SW 1271 (cell line): ENCODE results near the gene COL13A1.

Experiments used
- DNase-seq, 2 experiments: peaks; one replicate each; lab custom pipeline; 2025; lab: John Stamatoyannopoulos, UW

Gene COL13A1

DNA sequence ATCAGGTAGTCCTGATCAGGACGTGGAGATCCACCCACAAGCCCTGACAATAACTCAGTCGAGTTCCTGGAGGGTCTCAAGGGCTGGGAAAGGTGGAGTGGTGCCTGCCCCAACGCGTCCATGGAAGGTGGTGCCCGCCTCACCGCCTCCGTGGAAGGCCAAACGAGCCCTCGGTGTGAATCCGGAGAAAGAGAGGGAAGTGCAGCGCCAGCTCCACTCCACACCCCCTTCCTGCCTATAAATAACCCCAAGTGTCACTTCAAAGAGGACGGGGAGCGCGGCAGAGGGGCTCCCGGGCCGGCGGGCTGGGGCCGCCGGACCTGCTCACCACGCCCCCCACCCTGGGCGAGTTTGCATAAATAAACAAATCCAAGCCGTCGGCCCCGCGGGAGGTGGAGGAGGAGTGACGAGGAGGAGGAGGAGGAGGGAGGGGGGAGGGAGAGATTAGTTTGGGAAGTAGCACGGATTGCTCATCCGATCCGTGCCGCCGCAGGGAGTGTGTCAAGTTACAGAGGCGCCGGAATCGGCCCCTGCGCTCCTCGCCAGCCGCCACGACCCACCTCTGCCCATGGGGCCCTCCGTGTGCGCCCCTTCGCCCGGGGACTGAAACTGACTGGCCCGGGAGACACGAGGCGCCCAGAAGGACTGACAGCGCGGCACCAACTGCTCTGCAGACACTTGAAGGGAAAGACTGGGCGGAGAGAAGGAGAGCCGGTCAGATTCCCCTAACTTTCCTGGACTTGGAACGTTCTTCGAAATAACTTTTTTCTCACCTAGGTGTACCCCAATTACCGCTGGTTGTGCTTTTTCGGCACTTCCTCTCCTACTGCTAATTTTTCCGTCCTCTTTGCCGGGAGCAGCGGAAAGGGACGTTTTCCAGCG, at the start of gene COL13A1:
Gene COL13A1 (plus strand): TSS at position 473 of the 882 bp plus-strand sequence. CDS start 518 bp downstream, outside the sequence.
- DNase-seq = no peak

- DNase-seq = no peak
These were observed 49.2 kb upstream of the COL13A1 start for GRCh38 chr10:69752479-69752878.

- no peak for DNase-seq
These were observed 45.4 kb upstream of the COL13A1 start for GRCh38 chr10:69756279-69756678.

- no peak for DNase-seq
These were observed 44.5 kb upstream of the COL13A1 start for GRCh38 chr10:69757206-69757552.

- DNase-seq = no peak
These were observed 44.0 kb upstream of the COL13A1 start for GRCh38 chr10:69757553-69758309.

DNA sequence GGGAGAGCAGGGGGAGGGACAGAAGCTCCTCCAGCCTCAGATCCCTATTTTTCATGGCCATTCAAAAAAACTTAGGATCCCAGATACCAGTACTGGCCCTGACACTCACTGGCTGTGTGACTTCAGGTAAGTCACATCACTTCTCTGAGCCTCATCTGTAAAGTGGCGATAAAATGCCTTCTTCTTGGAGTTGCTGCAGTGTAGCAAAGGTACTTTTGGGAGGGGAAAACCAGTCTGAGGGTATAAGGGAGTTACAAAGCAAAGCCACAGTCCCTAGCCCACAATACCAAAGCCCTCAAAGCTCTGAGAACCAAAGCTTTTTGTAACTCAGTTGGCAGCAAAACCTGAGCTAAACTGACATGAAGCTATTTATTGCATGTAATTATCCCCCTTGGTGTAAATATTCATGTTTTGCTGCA, 43.4 kb upstream of the COL13A1 start:
- no peak for DNase-seq

GRCh38 chr10:69759641-69760040, 42.1 kb upstream of the COL13A1 start:
- DNase-seq = no peak

- no peak for DNase-seq
These were observed 41.6 kb upstream of the COL13A1 start for GRCh38 chr10:69760072-69760471.

GRCh38 chr10:69761320-69761719, 40.4 kb upstream of the COL13A1 start:
- no peak for DNase-seq

GRCh38 chr10:69766161-69766910, 35.4 kb upstream of the COL13A1 start:
- no peak for DNase-seq

GRCh38 chr10:69767793-69768192, 33.9 kb upstream of the COL13A1 start:
- DNase-seq = no peak

- DNase-seq = no peak
These were observed 33.3 kb upstream of the COL13A1 start for GRCh38 chr10:69768386-69768785.

- DNase-seq = peak in 1 of 2 experiments; percentile 63
These were observed 32.2 kb upstream of the COL13A1 start for GRCh38 chr10:69769395-69769992.

DNA sequence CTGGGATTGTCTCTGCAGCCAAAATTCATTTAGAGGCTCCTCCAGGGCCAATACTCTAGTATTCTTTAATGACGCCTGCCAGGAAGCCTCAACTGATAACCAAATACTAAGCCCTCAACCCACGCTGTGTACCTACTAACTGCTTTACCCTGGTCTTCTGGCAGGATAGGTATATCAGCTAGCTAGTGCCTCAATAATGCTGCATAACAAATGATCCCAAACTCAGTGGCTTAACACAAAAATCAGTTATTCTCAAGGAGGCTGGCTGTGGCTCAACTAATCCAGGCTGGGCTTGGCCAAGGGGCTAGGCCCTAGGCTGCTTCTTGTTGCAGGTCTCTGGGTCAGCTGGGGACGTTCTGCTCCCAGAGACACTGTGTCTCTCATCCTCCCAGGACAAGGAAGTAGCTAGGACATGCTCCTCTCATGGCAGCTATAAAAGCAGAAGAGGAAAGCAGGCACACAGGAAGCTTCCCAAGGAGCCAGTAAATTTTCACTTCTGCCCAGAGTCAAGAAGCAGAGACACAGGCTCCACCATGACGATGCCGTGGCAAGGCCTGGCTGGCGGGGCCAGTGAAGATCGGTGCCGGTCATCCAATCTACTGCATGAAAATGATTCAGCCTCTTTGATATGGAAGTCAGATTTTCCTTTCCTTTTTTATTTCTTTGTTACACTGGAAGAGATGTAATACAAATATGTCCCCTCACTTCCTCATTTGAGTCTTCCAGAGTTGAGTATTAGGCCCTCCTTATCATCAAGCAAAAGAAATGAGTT, 28.6 kb upstream of the COL13A1 start:
- DNase-seq = no peak

GRCh38 chr10:69774596-69774995, 27.1 kb upstream of the COL13A1 start:
- DNase-seq = no peak

- no peak for DNase-seq
These were observed 21.6 kb upstream of the COL13A1 start for GRCh38 chr10:69780077-69780476.

- DNase-seq = no peak
These were observed 20.1 kb upstream of the COL13A1 start for GRCh38 chr10:69781576-69781975.

GRCh38 chr10:69783515-69783914, 18.2 kb upstream of the COL13A1 start:
- no peak for DNase-seq

GRCh38 chr10:69786791-69787190, 14.9 kb upstream of the COL13A1 start:
- DNase-seq = peak in 1 of 2 experiments; percentile 30

DNA sequence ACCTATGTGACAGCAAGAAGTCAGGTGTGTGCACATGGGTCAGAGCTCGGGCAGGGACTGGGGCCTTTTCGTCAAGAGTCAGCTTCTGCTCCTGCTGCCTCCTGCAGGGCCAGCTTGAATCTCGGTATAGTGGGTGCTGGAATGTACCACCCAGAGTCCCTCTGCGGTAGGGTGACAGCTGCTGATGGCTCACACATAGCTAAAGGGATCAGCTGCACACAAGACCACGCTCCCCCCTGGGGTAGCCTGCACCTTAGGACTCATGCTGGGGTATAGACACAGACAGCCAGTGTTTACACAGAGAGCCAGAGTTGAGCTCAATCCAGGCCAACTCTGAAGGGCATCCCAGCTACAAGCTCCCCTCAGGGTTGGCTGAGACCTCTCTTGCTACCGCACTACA, 14.0 kb upstream of the COL13A1 start:
- DNase-seq = no peak

DNA sequence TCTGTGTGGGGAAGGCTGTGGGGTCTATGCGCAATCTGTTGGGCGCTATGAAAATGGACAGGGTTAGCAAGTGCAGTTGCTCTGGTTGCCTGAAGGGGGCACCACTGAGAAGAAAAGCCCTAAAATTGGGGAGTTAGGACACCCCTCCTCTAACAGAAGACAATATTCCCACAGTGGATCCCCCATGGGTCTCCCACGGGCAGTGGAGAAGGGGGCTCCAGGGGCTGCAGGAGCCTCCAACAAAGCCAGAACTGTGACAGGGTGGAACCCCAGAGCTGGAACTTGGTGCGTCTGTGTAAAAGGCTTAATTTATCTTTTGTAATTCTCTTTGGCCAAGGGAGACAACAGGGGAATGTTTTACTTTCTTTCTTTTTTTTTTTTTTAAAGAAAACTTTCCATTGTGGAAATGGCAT, 12.5 kb upstream of the COL13A1 start:
- DNase-seq = no peak
